Peyer's patch (tissue), 4 donors: ENCODE results near the gene KCNMA1.

Experiments
- CTCF ChIP-seq, 6 experiments: fragments of 450-650 bp in 4 of 6; fragments of 200-600 bp in 2 of 6; sonication (generic) in 1 of 6; IDR thresholded peaks; one replicate each; pipeline ENCODE4 v1.5.1; 2017 to 2019; ENCODE audit warnings: antibody characterized with exemption in 6 of 6, mild to moderate bottlenecking in 3 of 6, moderate library complexity in 1 of 6
- POLR2A ChIP-seq, 2 donors: fragments of 450-650 bp; IDR thresholded peaks; one replicate each; pipeline ENCODE4 v1.5.1; 2017; ENCODE audit warnings: antibody characterized with exemption in 2 of 2, mild to moderate bottlenecking in 2 of 2, moderate library complexity in 2 of 2

GRCh38 chr10:77241350-77241725 is 396.3 kb downstream of the KCNMA1 start:
- TF ChIP-seq CTCF (IDR thresholded peaks at IDR 0.05) (no peak), POLR2A (IDR thresholded peaks at IDR 0.05) (no peak)
